WERI-Rb-1 (cell line): ENCODE data around the gene LCLAT1.

Experiments used
- DNase-seq: peaks from one replicate; pipeline ENCODE4 v3.0.0-alpha.2; 2020
- H3K27ac ChIP-seq: fragments of 250-450 bp; sonication (Bioruptor Pico); 2 replicates; pipeline ENCODE4 v1.5.1; 2020; ENCODE audit warnings: mild to moderate bottlenecking, moderate library complexity
- H3K27me3 ChIP-seq: fragments of 250-450 bp; sonication (Bioruptor Pico); 2 replicates; pipeline ENCODE4 v1.5.1; 2021; ENCODE audit warnings: mild to moderate bottlenecking, low read depth, moderate library complexity; ENCODE audit not compliant: insufficient read depth, severe bottlenecking
- H3K36me3 ChIP-seq: fragments of 250-450 bp; sonication (Bioruptor Pico); 2 replicates; pipeline ENCODE4 v1.5.1; 2020; ENCODE audit warnings: mild to moderate bottlenecking, moderate library complexity
- H3K4me3 ChIP-seq: 2 replicates; pipeline ENCODE4 v1.5.1; 2011; ENCODE audit warnings: low read depth, mild to moderate bottlenecking, control low read depth, low read length
- H3K9me3 ChIP-seq: fragments of 250-450 bp; sonication (Bioruptor Pico); 2 replicates; pipeline ENCODE4 v1.5.1; 2021; ENCODE audit warnings: mild to moderate bottlenecking, moderate library complexity; ENCODE audit not compliant: severe bottlenecking
- TF ChIP-seq, protein P1 (sequence below): IDR thresholded peaks from 2 replicates; pipeline ENCODE4 v1.5.1; 2011; ENCODE audit warnings: low read depth, mild to moderate bottlenecking, control low read depth, inconsistent platforms, low read length

The LCLAT1 gene

DNA sequence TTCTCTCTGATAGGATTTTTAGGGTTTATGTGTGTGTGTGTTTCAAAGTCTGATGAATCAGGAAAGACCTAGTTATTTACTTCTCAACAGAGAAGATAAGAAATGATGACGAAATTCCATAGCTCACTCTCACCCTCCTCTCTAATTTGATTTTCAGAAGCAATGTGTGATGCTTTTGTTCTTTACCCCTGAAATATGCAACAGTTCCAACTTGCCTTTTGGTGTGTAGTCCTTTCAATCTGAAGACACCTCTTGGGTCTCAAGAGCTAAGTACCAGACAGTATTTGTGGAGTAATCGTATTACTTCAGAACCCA, 18.7 kb upstream of the LCLAT1 start:
- Histone ChIP-seq H3K27ac (no peak overlapping the region), H3K9me3 (no peaks in the 10 kb centered on the region), H3K36me3 (no peaks in the 10 kb centered on the region), H3K27me3 (no peaks in the 10 kb centered on the region), H3K4me3 (no peak overlapping the region)
- TF ChIP-seq, protein P1, sequence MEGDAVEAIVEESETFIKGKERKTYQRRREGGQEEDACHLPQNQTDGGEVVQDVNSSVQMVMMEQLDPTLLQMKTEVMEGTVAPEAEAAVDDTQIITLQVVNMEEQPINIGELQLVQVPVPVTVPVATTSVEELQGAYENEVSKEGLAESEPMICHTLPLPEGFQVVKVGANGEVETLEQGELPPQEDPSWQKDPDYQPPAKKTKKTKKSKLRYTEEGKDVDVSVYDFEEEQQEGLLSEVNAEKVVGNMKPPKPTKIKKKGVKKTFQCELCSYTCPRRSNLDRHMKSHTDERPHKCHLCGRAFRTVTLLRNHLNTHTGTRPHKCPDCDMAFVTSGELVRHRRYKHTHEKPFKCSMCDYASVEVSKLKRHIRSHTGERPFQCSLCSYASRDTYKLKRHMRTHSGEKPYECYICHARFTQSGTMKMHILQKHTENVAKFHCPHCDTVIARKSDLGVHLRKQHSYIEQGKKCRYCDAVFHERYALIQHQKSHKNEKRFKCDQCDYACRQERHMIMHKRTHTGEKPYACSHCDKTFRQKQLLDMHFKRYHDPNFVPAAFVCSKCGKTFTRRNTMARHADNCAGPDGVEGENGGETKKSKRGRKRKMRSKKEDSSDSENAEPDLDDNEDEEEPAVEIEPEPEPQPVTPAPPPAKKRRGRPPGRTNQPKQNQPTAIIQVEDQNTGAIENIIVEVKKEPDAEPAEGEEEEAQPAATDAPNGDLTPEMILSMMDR, result no peak
- no peak for DNase-seq

DNA sequence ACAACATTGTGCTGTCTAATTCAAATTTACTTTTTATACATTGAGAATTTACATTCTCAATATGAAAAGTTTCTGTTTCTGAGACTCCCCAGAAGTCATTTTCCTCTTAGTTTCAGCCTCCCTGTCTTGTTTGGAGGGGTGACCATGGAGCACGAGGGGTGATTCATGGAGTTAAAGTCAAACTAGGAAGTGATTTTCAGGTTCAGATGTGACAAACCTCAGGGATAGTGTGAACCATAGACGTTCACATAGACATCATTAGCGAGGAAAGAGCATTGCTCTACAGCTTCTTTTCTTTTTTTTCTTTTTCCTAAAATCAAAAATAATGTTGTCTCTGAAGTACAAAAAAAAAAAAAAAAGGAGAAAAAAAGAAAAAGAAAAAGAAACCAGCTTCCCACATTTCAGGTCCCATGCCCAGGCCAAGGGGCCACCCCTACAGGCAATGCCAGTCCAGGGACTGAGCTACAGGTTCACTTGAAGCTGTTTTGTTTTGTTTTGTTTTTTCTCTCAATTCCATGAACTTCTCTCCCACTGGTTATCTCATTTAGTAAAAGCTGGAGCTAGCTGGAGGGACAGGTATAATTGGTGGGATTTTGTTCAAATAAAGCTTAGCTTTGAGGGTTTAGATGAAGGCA, 18.1 kb upstream of the LCLAT1 start:
- Histone ChIP-seq H3K27ac (no peak overlapping the region), H3K36me3 (no peaks in the 10 kb centered on the region), H3K27me3 (no peaks in the 10 kb centered on the region), H3K9me3 (no peaks in the 10 kb centered on the region), H3K4me3 (no peak overlapping the region)
- DNase-seq, result no peak
- TF ChIP-seq, protein P1, result no peak

DNA sequence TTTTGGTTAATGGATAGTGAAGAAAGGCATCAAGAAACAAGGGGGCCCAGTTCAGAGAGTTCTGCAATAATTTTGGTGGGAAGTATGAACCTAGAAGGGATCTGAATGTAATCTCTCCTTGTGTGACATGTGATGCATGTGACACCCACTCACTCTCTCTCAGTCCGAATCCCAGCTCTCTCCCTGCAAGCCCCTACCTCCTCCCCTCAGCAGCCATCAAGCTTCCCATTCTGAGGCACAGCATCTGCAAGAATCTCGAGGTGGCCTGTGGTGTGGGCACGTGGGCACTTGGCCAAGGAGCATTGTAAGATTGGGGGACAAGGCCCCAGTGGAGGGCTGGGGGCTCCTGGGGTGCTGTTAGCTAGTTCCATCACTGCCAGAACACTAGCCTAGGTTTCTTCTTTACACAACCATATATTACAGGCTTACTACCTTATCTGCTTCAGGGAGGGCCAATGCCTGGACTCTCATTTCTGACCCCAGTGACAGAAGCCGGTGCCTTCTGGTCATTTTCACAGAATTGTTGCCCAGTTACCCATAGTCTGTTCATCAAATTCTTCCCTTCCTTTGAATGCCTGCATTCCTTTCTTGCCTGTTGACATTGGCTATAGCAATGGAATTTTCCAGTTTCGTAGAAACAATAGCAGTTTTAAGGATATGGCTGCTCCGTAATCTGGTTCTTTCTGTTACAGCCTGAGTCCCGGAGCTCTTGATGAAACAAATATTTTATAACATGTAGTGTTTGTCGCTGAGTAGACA, 13.3 kb upstream of the LCLAT1 start:
- TF ChIP-seq, protein P1, result no peak
- no peaks in the 10 kb centered on the region for H3K27me3 ChIP-seq
- no peak overlapping the region for H3K4me3 ChIP-seq
- no peak overlapping the region for H3K27ac ChIP-seq
- no peaks in the 10 kb centered on the region for H3K36me3 ChIP-seq
- H3K9me3 ChIP-seq, result no peaks in the 10 kb centered on the region
- no peak for DNase-seq

DNA sequence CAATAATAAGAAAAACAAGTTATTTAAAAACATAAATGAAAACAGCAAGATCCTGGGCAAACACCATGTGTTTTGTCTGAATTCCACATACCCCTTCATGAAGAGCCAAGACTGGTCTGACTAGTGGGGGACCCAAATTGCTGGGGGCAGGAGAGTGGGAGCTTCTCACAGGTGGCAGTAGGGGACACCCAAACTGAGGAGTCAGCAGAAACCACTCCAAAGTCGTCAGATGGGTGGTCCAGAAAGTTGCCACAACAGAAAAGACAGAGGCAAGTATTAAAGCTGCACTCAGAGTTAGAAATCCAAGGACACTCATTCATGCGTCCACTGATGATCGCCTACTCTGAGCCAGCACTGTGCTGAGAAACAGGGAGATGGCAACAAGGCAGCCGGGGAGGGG, 12.3 kb upstream of the LCLAT1 start:
- TF ChIP-seq, protein P1, result no peak
- DNase-seq, result no peak
- no peak overlapping the region for H3K27ac ChIP-seq
- H3K27me3 ChIP-seq, result no peaks in the 10 kb centered on the region
- H3K9me3 ChIP-seq, result no peaks in the 10 kb centered on the region
- H3K4me3 ChIP-seq, result no peak overlapping the region
- no peaks in the 10 kb centered on the region for H3K36me3 ChIP-seq

DNA sequence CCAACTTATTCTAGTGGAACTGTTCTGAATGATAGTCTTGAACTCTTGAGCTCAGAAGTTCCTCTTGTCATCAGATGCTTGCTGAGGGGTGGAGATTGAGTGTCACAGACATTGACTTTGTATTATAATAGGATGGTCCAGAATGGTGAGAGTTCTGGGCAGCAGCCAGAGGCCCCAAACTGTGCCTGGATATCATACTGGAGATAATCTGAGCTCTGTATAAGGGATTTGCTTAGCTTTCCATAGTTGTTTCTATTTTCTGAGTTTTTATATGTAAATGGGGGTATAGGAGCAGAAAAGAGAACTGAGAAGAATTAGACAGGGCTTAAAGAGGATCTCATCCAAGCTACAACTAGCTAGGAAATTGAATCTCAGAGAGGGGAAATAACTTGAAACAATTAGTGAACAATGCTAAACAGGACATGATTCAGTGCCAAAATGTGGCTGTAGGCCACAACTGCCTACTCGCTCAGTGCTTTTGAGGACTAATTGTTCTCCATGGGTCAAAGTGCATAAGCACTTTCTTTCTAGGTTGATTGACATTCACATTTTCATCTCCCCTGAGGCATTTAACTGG, 10.1 kb upstream of the LCLAT1 start:
- TF ChIP-seq, protein P1, result no peak
- no peak overlapping the region for H3K4me3 ChIP-seq
- H3K27me3 ChIP-seq, result no peaks in the 10 kb centered on the region
- DNase-seq, result no peak
- no peak overlapping the region for H3K27ac ChIP-seq
- no peaks in the 10 kb centered on the region for H3K36me3 ChIP-seq
- no peaks in the 10 kb centered on the region for H3K9me3 ChIP-seq
